HG03135 (cell line): ENCODE data around the gene PPP1CC.

ENCODE experiments used
- ATAC-seq: cut with Tn5 transposase; IDR thresholded peaks from one replicate; pipeline ENCODE4 v1.9.1; 2021; ENCODE audit warnings: mild to moderate bottlenecking, moderate library complexity; ENCODE audit not compliant: unreplicated experiment

The PPP1CC gene

GRCh38 chr12:110689281-110690126 lies 53.2 kb downstream of the PPP1CC start:
- peak; percentile 51 for ATAC-seq

- ATAC-seq, result peak; percentile 34
Measured at GRCh38 chr12:110688446-110689280, 54.0 kb downstream of the PPP1CC start, which contains the start of gene HVCN1. TSS of gene HVCN1 (minus strand) at chr12:110689115. CDS start at chr12:110683245, 5,870 bp downstream.

- ATAC-seq, result no peak
Measured at GRCh38 chr12:110687396-110688169, 55.1 kb downstream of the PPP1CC start.

- ATAC-seq, result no peak
Measured at GRCh38 chr12:110686294-110686903, 56.3 kb downstream of the PPP1CC start.

GRCh38 chr12:110684312-110684836 lies 58.3 kb downstream of the PPP1CC start:
- ATAC-seq, result no peak

- ATAC-seq, result no peak
Measured at GRCh38 chr12:110683888-110684287, 58.8 kb downstream of the PPP1CC start.

GRCh38 chr12:110680032-110680431 lies 62.7 kb downstream of the PPP1CC start:
- no peak for ATAC-seq

GRCh38 chr12:110679201-110679600 lies 63.5 kb downstream of the PPP1CC start:
- ATAC-seq, result no peak

GRCh38 chr12:110677982-110678381 lies 64.7 kb downstream of the PPP1CC start:
- peak; percentile 14 for ATAC-seq

- ATAC-seq, result peak; percentile 58
Measured at GRCh38 chr12:110677206-110677911, 65.3 kb downstream of the PPP1CC start.

- no peak for ATAC-seq
Measured at GRCh38 chr12:110676171-110676570, 66.5 kb downstream of the PPP1CC start.

GRCh38 chr12:110670161-110670701 lies 72.5 kb downstream of the PPP1CC start:
- peak; percentile 49 for ATAC-seq
